Activated CD8-positive, alpha-beta memory T cell treated with anti-CD3 and anti-CD28 coated beads for 36 hours (primary cell): ENCODE measurements around the gene PKP3. TPM values are rescaled to one million over a fixed set of nuclear protein-coding genes. Genes with fewer than 3 reads are reported as not detected.

Experiments used
- CTCF ChIA-PET: fragments of 350-600 bp; sonication (Branson Sonifier 250); formaldehyde crosslinking; loops from one replicate; lab custom pipeline; 2021; ENCODE audit warnings: antibody characterized with exemption; lab: Charles Lee
- POLR2A ChIA-PET: fragments of 350-600 bp; sonication (Branson Sonifier 250); formaldehyde crosslinking; loops from one replicate; lab custom pipeline; 2021; ENCODE audit warnings: antibody characterized with exemption; lab: Charles Lee
- total RNA-seq, 2 experiments: library from RNA; stranded (reverse); gene quantifications; one replicate each; pipeline ENCODE4 v1.2.3, GENCODE V29; 2021

Gene PKP3
- total RNA-seq, 2 experiments from 2014 or later, result 0.50 TPM; not detected in 1

- ChIA-PET CTCF (no interaction called here), POLR2A (no interaction called here)
Observed at GRCh38 chr11:373716-374551, 20.1 kb upstream of the PKP3 start.

- CTCF ChIA-PET, result interaction anchor here (0.5 kb wide), 1 partner anchor 92 kb away, joined by 4 read pairs; no protein-coding TSS in a partner anchor
- POLR2A ChIA-PET, result no interaction called here
Observed at GRCh38 chr11:375065-376025, 18.7 kb upstream of the PKP3 start.

- ChIA-PET POLR2A (no interaction called here), CTCF (no interaction called here)
Observed at GRCh38 chr11:376531-377173, 17.4 kb upstream of the PKP3 start.

- POLR2A ChIA-PET, result no interaction called here
Observed at GRCh38 chr11:377174-377865, 16.7 kb upstream of the PKP3 start.

GRCh38 chr11:377883-378500 lies 16.0 kb upstream of the PKP3 start:
- ChIA-PET POLR2A (no interaction called here), CTCF (no interaction called here)

More at GRCh38 chr11:377174-377865, 16.7 kb upstream of the PKP3 start:
- CTCF ChIA-PET, result no interaction called here

- CTCF ChIA-PET, result no interaction called here
Observed at GRCh38 chr11:379205-380094, 14.6 kb upstream of the PKP3 start.

GRCh38 chr11:380095-380480 lies 13.9 kb upstream of the PKP3 start:
- CTCF ChIA-PET, result no interaction called here
- POLR2A ChIA-PET, result no interaction called here

More at GRCh38 chr11:379205-380094, 14.6 kb upstream of the PKP3 start:
- POLR2A ChIA-PET, result no interaction called here

- ChIA-PET POLR2A (no interaction called here), CTCF (no interaction called here)
Observed at GRCh38 chr11:380491-380890, 13.5 kb upstream of the PKP3 start.

GRCh38 chr11:380996-381395 lies 13.0 kb upstream of the PKP3 start:
- ChIA-PET POLR2A (no interaction called here), CTCF (no interaction called here)

- POLR2A ChIA-PET, result interaction anchor here (0.6 kb wide), 1 partner anchor 84 kb away, joined by 3 read pairs; no protein-coding TSS in a partner anchor
- CTCF ChIA-PET, result no interaction called here
Observed at GRCh38 chr11:381501-382072, 12.4 kb upstream of the PKP3 start.

GRCh38 chr11:382081-382629 lies 11.9 kb upstream of the PKP3 start:
- CTCF ChIA-PET, result no interaction called here

GRCh38 chr11:383431-383830 lies 10.6 kb upstream of the PKP3 start:
- ChIA-PET CTCF (no interaction called here), POLR2A (no interaction called here)

More at GRCh38 chr11:382081-382629, 11.9 kb upstream of the PKP3 start:
- POLR2A ChIA-PET, result interaction anchor here (0.6 kb wide), 1 partner anchor 85 kb away, joined by 3 read pairs; no protein-coding TSS in a partner anchor

- CTCF ChIA-PET, result no interaction called here
- POLR2A ChIA-PET, result no interaction called here
Observed at GRCh38 chr11:384511-384910, 9.5 kb upstream of the PKP3 start.

- ChIA-PET POLR2A (no interaction called here), CTCF (interaction anchor here (1.0 kb wide), 1 partner anchor 17 kb away, joined by 4 read pairs; no protein-coding TSS in a partner anchor)
Observed at GRCh38 chr11:385594-386351, 8.2 kb upstream of the PKP3 start.

- ChIA-PET CTCF (interaction anchor here (1.0 kb wide), 1 partner anchor 18 kb away, joined by 4 read pairs; no protein-coding TSS in a partner anchor), POLR2A (no interaction called here)
Observed at GRCh38 chr11:386483-386882, 7.5 kb upstream of the PKP3 start.

GRCh38 chr11:387193-387793 lies 6.7 kb upstream of the PKP3 start:
- ChIA-PET CTCF (no interaction called here), POLR2A (no interaction called here)
